Stomach smooth muscle (tissue), 2 donors: ENCODE results near the gene PSMB8.
"Not testable (repeated sequence)": the region's sequence is repeated elsewhere in the genome, so short reads cannot be mapped to it uniquely, and the experiment has no call there.

ENCODE experiments used
- H3K27ac ChIP-seq: one replicate; pipeline ENCODE4 v1.7.0; 2013; ENCODE audit warnings: mild to moderate bottlenecking, low read length, inconsistent platforms
- H3K27me3 ChIP-seq, 2 donors: one replicate each; pipeline ENCODE4 v1.7.0; 2013; ENCODE audit warnings: low read length in 2 of 2; ENCODE audit not compliant: insufficient read depth in 2 of 2, control insufficient read depth in 1 of 2
- H3K36me3 ChIP-seq, 2 donors: one replicate each; pipeline ENCODE4 v1.7.0; 2013; ENCODE audit warnings: low read length in 2 of 2; ENCODE audit not compliant: control insufficient read depth in 2 of 2, insufficient read depth in 2 of 2
- H3K4me1 ChIP-seq: one replicate; pipeline ENCODE4 v1.7.0; 2013; ENCODE audit warnings: low read length; ENCODE audit not compliant: control insufficient read depth, insufficient read depth
- H3K4me3 ChIP-seq, 2 donors: one replicate each; pipeline ENCODE4 v1.7.0; 2013; ENCODE audit warnings: low read length in 2 of 2
- H3K9ac ChIP-seq, 2 donors: one replicate each; pipeline ENCODE4 v1.7.0; 2013; ENCODE audit warnings: low read length in 2 of 2, mild to moderate bottlenecking in 1 of 2
- H3K9me3 ChIP-seq, 2 donors: one replicate each; pipeline ENCODE4 v1.7.0; 2013; ENCODE audit warnings: low read length in 2 of 2; ENCODE audit not compliant: control insufficient read depth in 2 of 2
- donor health status: healthy.
- donor health status: Pancreatic carcinoma.

The PSMB8 gene

GRCh38 chr6:32879691-32880090 is 35.8 kb upstream of the PSMB8 start:
- no peaks in the 10 kb centered on the region for H3K9me3 ChIP-seq
- H3K36me3 ChIP-seq = no peaks in the 10 kb centered on the region
- H3K4me1 ChIP-seq = no peaks in the 10 kb centered on the region
- no peak overlapping the region for H3K4me3 ChIP-seq
- no peak overlapping the region for H3K9ac ChIP-seq
- H3K27ac ChIP-seq = no peak overlapping the region
- H3K27me3 ChIP-seq = peaks cover 3 to 14% of the 10 kb centered on the region in 2 donors

GRCh38 chr6:32876603-32877002 is 32.8 kb upstream of the PSMB8 start:
- no peak overlapping the region for H3K4me3 ChIP-seq
- H3K4me1 ChIP-seq = no peaks in the 10 kb centered on the region
- H3K9ac ChIP-seq = no peak overlapping the region
- H3K27ac ChIP-seq = no peak overlapping the region
- peaks cover 3 to 14% of the 10 kb centered on the region in 2 donors for H3K27me3 ChIP-seq
- H3K9me3 ChIP-seq = no peaks in the 10 kb centered on the region
- no peaks in the 10 kb centered on the region for H3K36me3 ChIP-seq

DNA sequence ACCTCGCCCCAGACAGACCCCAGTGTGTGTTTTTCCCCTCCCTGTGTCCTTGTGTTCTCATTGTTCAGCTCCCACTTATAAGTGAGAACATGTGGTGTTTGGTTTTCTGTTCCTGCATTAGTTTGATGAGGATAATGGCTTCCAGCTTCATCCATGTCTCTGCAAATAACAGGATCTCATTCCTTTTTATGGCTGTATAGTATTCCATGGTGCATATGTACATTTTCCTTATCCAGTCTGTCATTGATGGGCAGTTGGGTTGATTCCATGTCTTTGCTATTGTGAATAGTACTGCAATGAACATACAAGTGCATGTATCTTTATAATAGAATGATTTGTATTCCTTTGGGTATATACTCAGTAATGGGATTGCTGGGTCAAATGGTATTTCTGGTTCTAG is 30.1 kb upstream of the PSMB8 start:
- H3K4me3 ChIP-seq, H3K36me3 ChIP-seq, H3K9me3 ChIP-seq, H3K4me1 ChIP-seq, H3K27ac ChIP-seq, H3K27me3 ChIP-seq, H3K9ac ChIP-seq: not testable (repeated sequence)

GRCh38 chr6:32868257-32868788 is 24.5 kb upstream of the PSMB8 start:
- Histone ChIP-seq H3K27me3 (peaks cover 2 to 5% of the 10 kb centered on the region in 2 donors), H3K36me3 (no peaks in the 10 kb centered on the region), H3K9me3 (no peaks in the 10 kb centered on the region), H3K4me3 (no peak overlapping the region), H3K9ac (no peak overlapping the region), H3K27ac (no peak overlapping the region), H3K4me1 (no peaks in the 10 kb centered on the region)

- H3K9me3 ChIP-seq = no peaks in the 10 kb centered on the region
- H3K27ac ChIP-seq = no peak overlapping the region
- H3K4me3 ChIP-seq = no peak overlapping the region
- H3K9ac ChIP-seq = no peak overlapping the region
- no peaks in the 10 kb centered on the region for H3K36me3 ChIP-seq
- H3K4me1 ChIP-seq = no peaks in the 10 kb centered on the region
- H3K27me3 ChIP-seq = peaks cover 2 to 5% of the 10 kb centered on the region in 2 donors
These were observed 23.9 kb upstream of the PSMB8 start for GRCh38 chr6:32867554-32868256.

DNA sequence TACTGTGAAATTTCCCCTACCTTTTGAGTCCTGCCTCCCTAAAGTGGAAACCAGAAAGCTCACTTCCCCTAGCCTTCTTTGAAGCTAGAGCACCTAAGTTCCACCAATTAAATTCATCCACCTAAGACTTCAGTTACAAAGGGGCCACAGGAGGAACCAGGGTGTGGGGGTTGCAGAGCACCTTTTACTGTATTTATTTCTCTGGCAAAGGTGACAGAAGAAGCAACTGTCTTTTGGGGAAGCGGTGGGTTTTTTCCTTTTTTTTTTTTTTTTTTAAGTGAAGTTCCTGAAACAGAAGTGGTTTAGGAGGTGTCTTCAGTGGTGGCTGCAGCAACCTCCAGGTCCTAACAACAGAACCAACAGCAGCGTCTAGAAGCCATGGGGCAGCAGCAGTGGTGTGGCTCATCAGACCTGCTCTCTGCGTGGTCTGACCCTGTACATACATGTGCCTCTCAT is 23.2 kb upstream of the PSMB8 start:
- H3K9me3 ChIP-seq = no peaks in the 10 kb centered on the region
- no peak overlapping the region for H3K9ac ChIP-seq
- no peaks in the 10 kb centered on the region for H3K4me1 ChIP-seq
- no peaks in the 10 kb centered on the region for H3K36me3 ChIP-seq
- H3K27ac ChIP-seq = no peak overlapping the region
- H3K4me3 ChIP-seq = no peak overlapping the region
- peaks cover 2 to 5% of the 10 kb centered on the region in 2 donors for H3K27me3 ChIP-seq

DNA sequence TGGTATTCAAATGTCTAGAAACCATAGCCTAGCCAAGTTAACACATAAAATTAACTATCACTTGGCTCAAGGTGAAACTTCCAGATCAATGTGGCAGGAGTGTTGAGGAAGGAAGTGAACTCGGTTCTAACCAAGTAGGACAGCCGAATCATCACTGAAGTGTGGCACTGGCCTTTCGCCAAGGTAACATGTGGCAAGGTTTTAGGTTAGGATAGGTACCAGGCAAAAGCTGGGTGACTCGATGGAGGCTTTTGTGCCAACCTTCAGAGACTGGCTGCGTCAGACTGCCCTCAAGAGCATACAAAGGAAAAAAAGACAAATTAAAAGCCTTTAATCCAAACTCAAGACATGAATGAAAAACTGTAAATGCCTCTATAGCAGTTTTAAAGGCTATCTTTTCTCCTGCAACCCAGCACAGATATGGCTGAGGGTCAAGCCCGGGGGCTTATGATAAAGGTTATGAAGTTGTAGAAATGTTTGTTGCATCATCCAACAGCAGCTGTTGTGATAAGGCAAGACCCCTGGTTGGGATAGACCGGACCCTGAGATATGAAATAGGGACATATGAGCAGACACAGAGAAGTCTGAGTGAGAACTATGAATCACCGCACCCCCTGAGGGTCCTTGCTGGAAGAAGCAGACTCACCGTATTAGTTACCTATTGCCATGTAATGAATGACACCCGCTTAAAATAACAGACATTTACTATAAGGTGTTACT is 22.0 kb upstream of the PSMB8 start:
- no peaks in the 10 kb centered on the region for H3K9me3 ChIP-seq
- no peak overlapping the region for H3K4me3 ChIP-seq
- H3K4me1 ChIP-seq = peaks cover 4% of the 10 kb centered on the region
- H3K27me3 ChIP-seq = peaks cover 2 to 5% of the 10 kb centered on the region in 2 donors
- no peak overlapping the region for H3K9ac ChIP-seq
- no peaks in the 10 kb centered on the region for H3K36me3 ChIP-seq
- no peak overlapping the region for H3K27ac ChIP-seq

GRCh38 chr6:32862725-32863124 is 18.9 kb upstream of the PSMB8 start:
- H3K36me3 ChIP-seq = peaks cover 6 to 9% of the 10 kb centered on the region in 2 donors
- peaks cover 4% of the 10 kb centered on the region for H3K4me1 ChIP-seq
- H3K27ac ChIP-seq = no peak overlapping the region
- no peaks in the 10 kb centered on the region for H3K27me3 ChIP-seq
- H3K9ac ChIP-seq = no peak overlapping the region
- H3K4me3 ChIP-seq = no peak overlapping the region
- no peaks in the 10 kb centered on the region for H3K9me3 ChIP-seq

DNA sequence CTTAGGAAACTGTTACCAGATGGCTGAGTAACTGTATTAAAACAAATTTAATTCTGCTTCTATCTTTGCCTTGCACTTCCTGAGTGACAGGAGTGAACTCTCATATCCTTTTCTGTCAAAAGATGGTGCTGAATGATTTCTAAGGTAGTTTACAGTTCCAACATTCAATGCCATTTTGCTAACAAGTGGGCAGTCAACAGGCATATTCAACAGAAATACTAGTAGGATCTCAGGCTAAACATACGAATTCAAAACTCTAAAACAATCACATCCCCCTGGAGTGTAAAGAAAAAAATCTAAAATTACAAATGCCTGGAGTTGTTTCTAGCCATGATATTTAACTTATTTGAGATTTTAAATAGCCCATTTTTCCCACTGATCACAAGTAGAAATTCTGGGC is 16.8 kb upstream of the PSMB8 start:
- Histone ChIP-seq H3K9me3 (no peaks in the 10 kb centered on the region), H3K4me3 (no peak overlapping the region)

GRCh38 chr6:32858194-32858593 is 14.3 kb upstream of the PSMB8 start:
- Histone ChIP-seq H3K9me3 (no peaks in the 10 kb centered on the region), H3K4me1 (peaks cover 19% of the 10 kb centered on the region), H3K9ac (no peak overlapping the region), H3K4me3 (no peak overlapping the region), H3K36me3 (peaks cover 8 to 9% of the 10 kb centered on the region in 2 donors), H3K27me3 (no peaks in the 10 kb centered on the region), H3K27ac (no peak overlapping the region)

More for the DNA sequence above, 16.8 kb upstream of the PSMB8 start:
- Histone ChIP-seq H3K36me3 (peaks cover 8 to 9% of the 10 kb centered on the region in 2 donors), H3K27ac (no peak overlapping the region), H3K27me3 (no peaks in the 10 kb centered on the region), H3K9ac (no peak overlapping the region), H3K4me1 (peaks cover 4% of the 10 kb centered on the region)
